ENCODE measurements around the gene PCDHA2. TPM values are rescaled to one million over a fixed set of nuclear protein-coding genes. Genes with fewer than 3 reads are reported as not detected.

Gene PCDHA2
- total RNA-seq (2022; extraction: Qiagen RNA extraction) = 0.02 to 0.09 TPM (median 0.06 TPM) in 5 replicates

DNA sequence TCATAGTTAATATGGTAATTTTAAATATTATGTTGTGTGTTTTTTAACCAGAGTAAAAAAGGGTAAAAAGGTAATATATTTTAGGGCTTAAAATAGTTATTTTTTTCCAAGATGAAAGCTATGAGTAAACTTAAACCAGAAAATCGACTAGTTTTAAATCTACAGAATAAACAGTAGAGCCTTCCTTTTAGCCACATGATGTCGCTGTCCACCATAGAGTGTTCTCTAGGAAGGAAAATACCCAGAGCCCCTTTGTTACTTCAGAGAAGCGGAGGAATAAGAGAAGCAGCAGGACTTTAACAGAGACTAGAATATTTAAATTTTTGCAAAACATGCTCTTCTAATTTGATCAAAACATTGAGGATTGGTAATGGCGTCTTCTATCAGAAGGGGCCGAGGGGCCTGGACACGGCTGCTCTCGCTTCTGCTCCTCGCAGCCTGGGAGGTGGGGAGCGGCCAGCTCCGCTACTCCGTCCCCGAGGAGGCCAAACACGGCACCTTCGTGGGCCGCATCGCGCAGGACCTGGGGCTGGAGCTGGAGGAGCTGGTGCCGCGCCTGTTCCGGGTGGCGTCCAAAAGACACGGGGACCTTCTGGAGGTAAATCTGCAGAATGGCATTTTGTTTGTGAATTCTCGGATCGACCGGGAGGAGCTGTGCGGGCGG, at the start of gene PCDHA2:
TSS of gene PCDHA2 (plus strand) at position 258 of the 664 bp plus-strand sequence.

DNA sequence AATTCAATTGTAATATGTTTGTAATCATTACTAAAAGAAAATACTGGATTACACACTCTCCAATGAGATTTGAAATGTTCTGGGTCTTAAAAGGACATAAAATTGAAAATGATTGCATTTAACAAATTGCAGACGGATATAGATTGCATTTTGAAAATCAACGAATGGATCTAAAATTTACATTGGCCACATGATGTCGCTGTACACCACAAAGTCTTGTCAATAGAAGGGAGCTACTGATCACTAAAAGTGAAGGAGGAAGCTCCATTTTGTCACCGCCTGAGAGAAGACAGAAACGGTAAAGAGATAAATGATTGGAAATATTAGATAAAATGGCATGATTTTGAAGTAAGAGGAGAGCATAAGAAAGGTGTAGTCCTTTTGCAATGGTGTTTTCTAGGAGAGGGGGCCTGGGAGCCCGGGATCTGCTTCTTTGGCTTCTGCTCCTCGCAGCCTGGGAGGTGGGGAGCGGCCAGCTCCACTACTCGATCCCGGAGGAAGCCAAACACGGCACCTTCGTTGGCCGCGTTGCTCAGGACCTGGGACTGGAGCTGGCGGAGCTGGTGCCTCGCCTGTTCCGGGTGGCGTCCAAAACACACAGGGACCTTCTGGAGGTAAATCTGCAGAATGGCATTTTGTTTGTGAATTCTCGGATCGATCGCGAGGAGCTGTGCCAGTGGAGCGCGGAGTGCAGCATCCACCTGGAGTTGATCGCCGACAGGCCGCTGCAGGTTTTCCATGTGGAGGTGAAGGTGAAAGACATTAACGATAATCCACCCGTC, 8.6 kb upstream of the PCDHA2 start, which contains the start of gene PCDHA1:
TSS of gene PCDHA1 (plus strand) at position 236 of the 782 bp plus-strand sequence.

DNA sequence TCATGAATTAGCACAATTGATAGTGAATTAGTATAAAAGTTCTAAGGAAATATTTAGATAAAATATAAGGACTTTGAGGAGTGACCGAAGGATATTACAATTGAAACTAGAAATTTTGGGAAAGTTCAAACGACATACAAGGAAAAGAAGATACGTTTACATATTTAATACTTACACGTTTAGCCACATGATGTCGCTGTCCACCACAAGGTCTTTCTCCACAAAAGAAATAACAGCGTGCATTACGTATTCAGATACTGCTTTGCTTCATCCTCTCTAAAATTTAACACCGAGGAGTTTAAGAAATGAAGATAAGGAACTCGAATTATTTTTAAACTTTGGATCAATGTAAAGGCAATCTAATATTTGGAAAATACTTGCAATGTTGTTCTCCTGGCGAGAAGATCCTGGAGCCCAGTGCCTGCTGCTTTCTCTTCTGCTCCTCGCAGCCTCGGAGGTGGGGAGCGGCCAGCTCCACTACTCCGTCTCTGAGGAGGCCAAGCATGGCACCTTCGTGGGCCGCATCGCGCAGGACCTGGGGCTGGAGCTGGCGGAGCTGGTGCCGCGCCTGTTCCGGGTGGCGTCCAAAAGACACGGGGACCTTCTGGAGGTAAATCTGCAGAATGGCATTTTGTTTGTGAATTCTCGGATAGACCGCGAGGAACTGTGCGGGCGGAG, 6.3 kb downstream of the PCDHA2 start, which contains the start of gene PCDHA3:
TSS of gene PCDHA3 (plus strand) at position 242 of the 678 bp plus-strand sequence.

GRCh38 chr5:140806834-140807775, 12.5 kb downstream of the PCDHA2 start, which contains the start of gene PCDHA4:
Gene PCDHA4, plus strand, starts transcription at chr5:140807068.

DNA sequence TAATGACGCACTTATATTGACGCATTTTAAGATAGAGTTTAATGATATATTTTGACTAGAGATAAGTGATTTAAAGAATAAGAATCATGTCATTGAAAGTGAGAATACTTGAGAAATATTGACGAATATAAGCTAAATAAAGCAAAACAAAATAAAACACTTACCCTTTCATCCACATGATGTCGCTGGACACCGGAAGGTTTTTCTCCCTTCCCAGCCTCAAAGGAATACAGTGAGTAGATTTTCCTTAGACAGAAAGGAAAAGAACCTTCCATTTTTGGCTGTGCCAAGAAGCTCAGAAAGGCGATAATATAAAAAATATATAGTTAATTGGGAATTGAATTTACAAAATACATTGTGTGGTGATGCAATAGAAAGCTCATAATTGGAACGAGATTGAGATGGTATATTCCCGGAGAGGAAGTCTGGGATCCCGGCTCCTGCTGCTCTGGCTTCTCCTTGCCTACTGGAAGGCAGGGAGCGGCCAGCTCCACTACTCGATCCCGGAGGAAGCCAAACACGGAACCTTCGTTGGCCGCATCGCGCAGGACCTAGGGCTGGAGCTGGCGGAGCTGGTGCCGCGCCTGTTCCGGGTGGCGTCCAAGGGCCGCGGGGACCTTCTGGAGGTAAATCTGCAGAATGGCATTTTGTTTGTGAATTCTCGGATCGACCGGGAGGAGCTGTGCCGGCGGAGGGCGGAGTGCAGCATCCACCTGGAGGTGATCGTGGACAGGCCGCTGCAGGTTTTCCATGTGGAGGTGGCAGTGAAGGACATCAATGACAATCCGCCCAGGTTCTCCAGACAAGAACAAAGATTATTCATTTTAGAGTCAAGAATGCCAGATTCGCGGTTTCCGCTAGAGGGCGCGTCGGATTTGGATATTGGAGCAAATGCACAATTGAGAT, 27.0 kb downstream of the PCDHA2 start, which contains the start of gene PCDHA5:
TSS of gene PCDHA5 (plus strand) at position 239 of the 906 bp plus-strand sequence.

DNA sequence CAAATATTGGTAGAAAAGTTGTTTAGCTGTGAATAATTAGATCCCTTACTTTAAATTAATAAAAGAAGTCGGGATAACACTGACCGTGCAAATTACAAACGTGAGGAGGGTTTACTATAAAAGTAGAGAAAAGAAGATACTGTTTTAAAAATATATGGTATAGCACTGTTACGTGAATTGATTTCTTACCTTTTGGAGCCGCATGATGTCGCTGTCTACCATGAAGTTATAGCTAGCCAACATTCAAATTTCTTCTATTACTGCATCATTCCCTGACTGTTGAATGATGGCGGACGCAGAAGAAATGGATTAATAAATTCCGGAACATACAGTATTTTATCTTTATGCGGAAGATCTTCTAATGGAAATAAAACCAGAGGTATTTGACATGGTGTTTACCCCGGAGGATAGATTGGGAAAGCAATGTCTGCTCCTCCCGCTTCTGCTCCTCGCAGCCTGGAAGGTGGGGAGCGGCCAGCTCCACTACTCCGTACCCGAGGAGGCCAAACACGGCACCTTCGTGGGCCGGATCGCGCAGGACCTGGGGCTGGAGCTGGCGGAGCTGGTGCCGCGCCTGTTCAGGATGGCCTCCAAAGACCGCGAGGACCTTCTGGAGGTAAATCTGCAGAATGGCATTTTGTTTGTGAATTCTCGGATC, 33.2 kb downstream of the PCDHA2 start, which contains the start of gene PCDHA6:
TSS of gene PCDHA6 (plus strand) at position 257 of the 658 bp plus-strand sequence. CDS start at position 389, 132 bp downstream.

GRCh38 chr5:140833993-140834392, 39.3 kb downstream of the PCDHA2 start, which contains the start of gene PCDHA7:
Gene PCDHA7, plus strand, starts transcription at chr5:140834269. Its CDS starts 115 bp downstream, at chr5:140834384.

DNA sequence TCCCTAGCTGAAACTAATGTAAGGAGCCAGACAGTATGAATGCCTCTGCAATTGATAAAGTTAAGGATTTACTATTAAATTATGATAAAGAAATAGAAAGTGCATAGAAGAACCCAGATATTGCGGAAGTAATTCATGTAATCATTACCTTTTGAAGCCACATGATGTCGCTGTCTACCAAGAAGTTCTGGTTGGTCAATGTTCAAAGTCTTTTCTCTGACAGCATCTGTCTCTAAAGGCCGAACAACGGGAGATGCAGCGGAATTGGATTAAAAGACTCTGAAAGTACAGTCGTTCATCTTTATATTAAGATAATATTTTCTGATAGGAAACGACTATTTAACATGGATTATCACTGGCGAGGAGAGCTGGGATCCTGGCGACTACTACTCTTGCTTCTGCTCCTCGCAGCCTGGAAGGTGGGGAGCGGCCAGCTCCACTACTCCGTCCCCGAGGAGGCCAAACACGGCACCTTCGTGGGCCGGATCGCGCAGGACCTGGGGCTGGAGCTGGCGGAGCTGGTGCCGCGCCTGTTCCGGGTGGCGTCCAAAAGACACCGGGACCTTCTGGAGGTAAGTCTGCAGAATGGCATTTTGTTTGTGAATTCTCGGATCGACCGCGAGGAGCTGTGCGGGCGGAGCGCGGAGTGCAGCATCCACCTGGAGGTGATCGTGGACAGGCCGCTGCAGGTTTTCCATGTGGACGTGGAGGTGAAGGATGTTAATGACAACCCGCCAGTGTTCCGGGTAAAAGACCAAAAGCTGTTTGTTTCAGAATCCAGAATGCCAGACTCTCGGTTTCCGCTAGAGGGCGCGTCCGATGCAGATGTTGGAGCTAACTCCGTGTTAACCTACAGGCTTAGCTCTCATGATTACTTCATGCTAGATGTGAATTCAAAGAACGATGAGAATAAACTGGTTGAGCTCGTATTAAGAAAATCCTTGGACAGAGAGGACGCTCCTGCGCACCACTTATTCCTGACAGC, 46.6 kb downstream of the PCDHA2 start, which contains the start of gene PCDHA8:
TSS of gene PCDHA8 (plus strand) at position 210 of the 985 bp plus-strand sequence. CDS start at position 345, 135 bp downstream.

Other genes starting within 250 kb of the PCDHA2 start
- gene EIF4EBP3, start 247.2 kb upstream of the PCDHA2 start, total RNA-seq (2022; extraction: Qiagen RNA extraction) = 1.3 to 3.1 TPM (median 1.8 TPM) in 5 replicates
- 37.0 to 43.4 TPM (median 40.9 TPM) in 5 replicates for gene SRA1, start 237.4 kb upstream of the PCDHA2 start, total RNA-seq (2022; extraction: Qiagen RNA extraction)
- 2.9 to 6.0 TPM (median 5.6 TPM) in 5 replicates for gene APBB3, start 230.3 kb upstream of the PCDHA2 start, total RNA-seq (2022; extraction: Qiagen RNA extraction)
- gene SLC35A4, start 230.0 kb upstream of the PCDHA2 start, total RNA-seq (2022; extraction: Qiagen RNA extraction) = 64.1 to 84.6 TPM (median 81.5 TPM) in 5 replicates
- 2.6 to 3.4 TPM (median 3.0 TPM) in 5 replicates for gene CD14, start 161.7 kb upstream of the PCDHA2 start, total RNA-seq (2022; extraction: Qiagen RNA extraction)
- gene TMCO6, start 155.4 kb upstream of the PCDHA2 start, total RNA-seq (2022; extraction: Qiagen RNA extraction) = 8.1 to 14.2 TPM (median 10.8 TPM) in 5 replicates
- 87.2 to 125 TPM (median 90.7 TPM) in 5 replicates for gene NDUFA2, start 147.2 kb upstream of the PCDHA2 start, total RNA-seq (2022; extraction: Qiagen RNA extraction)
- gene IK, start 147.0 kb upstream of the PCDHA2 start, total RNA-seq (2022; extraction: Qiagen RNA extraction) = 101 to 114 TPM (median 104 TPM) in 5 replicates
- gene WDR55, start 129.9 kb upstream of the PCDHA2 start, total RNA-seq (2022; extraction: Qiagen RNA extraction) = 24.6 to 32.8 TPM (median 31.8 TPM) in 5 replicates
- 0.37 to 0.72 TPM (median 0.49 TPM) in 5 replicates for gene DND1, start 121.3 kb upstream of the PCDHA2 start, total RNA-seq (2022; extraction: Qiagen RNA extraction)
- 75.3 to 80.9 TPM (median 78.3 TPM) in 5 replicates for gene HARS1, start 103.5 kb upstream of the PCDHA2 start, total RNA-seq (2022; extraction: Qiagen RNA extraction)
- 35.2 to 39.8 TPM (median 37.8 TPM) in 5 replicates for gene HARS2, start 103.4 kb upstream of the PCDHA2 start, total RNA-seq (2022; extraction: Qiagen RNA extraction)
- 87.0 to 126 TPM (median 90.9 TPM) in 5 replicates for gene ZMAT2, start 94.4 kb upstream of the PCDHA2 start, total RNA-seq (2022; extraction: Qiagen RNA extraction)
- 0.08 to 0.21 TPM (median 0.18 TPM) in 5 replicates for gene PCDHA1, start 8.7 kb upstream of the PCDHA2 start, total RNA-seq (2022; extraction: Qiagen RNA extraction)
- 0.69 to 1.1 TPM (median 0.82 TPM) in 5 replicates for gene PCDHA3, start 6.2 kb downstream of the PCDHA2 start, total RNA-seq (2022; extraction: Qiagen RNA extraction)
- 1.4 to 2.3 TPM (median 1.8 TPM) in 5 replicates for gene PCDHA4, start 12.2 kb downstream of the PCDHA2 start, total RNA-seq (2022; extraction: Qiagen RNA extraction)
- 0.52 to 0.95 TPM (median 0.85 TPM) in 5 replicates for gene PCDHA5, start 26.8 kb downstream of the PCDHA2 start, total RNA-seq (2022; extraction: Qiagen RNA extraction)
- 0.03 to 0.13 TPM (median 0.04 TPM) in 5 replicates for gene PCDHA6, start 33.1 kb downstream of the PCDHA2 start, total RNA-seq (2022; extraction: Qiagen RNA extraction)
- 0.07 to 0.16 TPM (median 0.12 TPM) in 5 replicates for gene PCDHA7, start 39.4 kb downstream of the PCDHA2 start, total RNA-seq (2022; extraction: Qiagen RNA extraction)
- 0.03 to 0.06 TPM (median 0.04 TPM) in 5 replicates for gene PCDHA8, start 46.3 kb downstream of the PCDHA2 start, total RNA-seq (2022; extraction: Qiagen RNA extraction)
- gene PCDHA9, start 53.5 kb downstream of the PCDHA2 start, total RNA-seq (2022; extraction: Qiagen RNA extraction) = 0.01 TPM in 1 of 5 replicates, not detected in the others
- under 0.01 to 0.05 TPM (median 0.02 TPM) in 3 of 5 replicates, not detected in the others for gene PCDHA10, start 61.0 kb downstream of the PCDHA2 start, total RNA-seq (2022; extraction: Qiagen RNA extraction)
- gene PCDHA11, start 74.1 kb downstream of the PCDHA2 start, total RNA-seq (2022; extraction: Qiagen RNA extraction) = 0.07 to 0.34 TPM (median 0.11 TPM) in 5 replicates
- 2.8 to 3.7 TPM (median 2.9 TPM) in 5 replicates for gene PCDHA12, start 80.5 kb downstream of the PCDHA2 start, total RNA-seq (2022; extraction: Qiagen RNA extraction)
- 0.04 to 0.09 TPM (median 0.06 TPM) in 4 of 5 replicates, not detected in the other for gene PCDHA13, start 87.3 kb downstream of the PCDHA2 start, total RNA-seq (2022; extraction: Qiagen RNA extraction)
- 1.5 to 2.7 TPM (median 2.2 TPM) in 5 replicates for gene PCDHAC1, start 131.4 kb downstream of the PCDHA2 start, total RNA-seq (2022; extraction: Qiagen RNA extraction)
- 3.2 to 4.6 TPM (median 4.2 TPM) in 5 replicates for gene PCDHAC2, start 171.6 kb downstream of the PCDHA2 start, total RNA-seq (2022; extraction: Qiagen RNA extraction)